H7 (cell line): ENCODE results near the gene CCDC142. TPM values are rescaled to one million over a fixed set of nuclear protein-coding genes. Genes with fewer than 3 reads are reported as not detected.
"Not testable (repeated sequence)": the region's sequence is repeated elsewhere in the genome, so short reads cannot be mapped to it uniquely, and the experiment has no call there.

Experiments
- DNase-seq: peaks from one replicate; pipeline ENCODE4 v3.0.0; 2012
- H3K27me3 ChIP-seq: 2 replicates; pipeline ENCODE4 v1.6.0; 2011; ENCODE audit warnings: mild to moderate bottlenecking, low read length; ENCODE audit not compliant: control insufficient read depth, insufficient read depth
- H3K36me3 ChIP-seq: replicated peaks from 2 replicates; pipeline ENCODE4 v1.5.1; 2011; ENCODE audit warnings: low read length; ENCODE audit not compliant: control insufficient read depth, insufficient read depth
- H3K4me3 ChIP-seq: 2 replicates; pipeline ENCODE4 v1.5.1; 2011; ENCODE audit warnings: low read depth, mild to moderate bottlenecking, control low read depth, low read length, moderate library complexity; ENCODE audit not compliant: insufficient read depth
- total RNA-seq: library from RNA; depleted of rRNA; stranded (reverse); fragments of >200 nt; shearing (Covaris generic); gene quantifications from 2 replicates; pipeline ENCODE4 v1.2.3, GENCODE V29; 2014

The CCDC142 gene
- total RNA-seq, 1 experiment from 2014 or later = 12.0 TPM

DNA sequence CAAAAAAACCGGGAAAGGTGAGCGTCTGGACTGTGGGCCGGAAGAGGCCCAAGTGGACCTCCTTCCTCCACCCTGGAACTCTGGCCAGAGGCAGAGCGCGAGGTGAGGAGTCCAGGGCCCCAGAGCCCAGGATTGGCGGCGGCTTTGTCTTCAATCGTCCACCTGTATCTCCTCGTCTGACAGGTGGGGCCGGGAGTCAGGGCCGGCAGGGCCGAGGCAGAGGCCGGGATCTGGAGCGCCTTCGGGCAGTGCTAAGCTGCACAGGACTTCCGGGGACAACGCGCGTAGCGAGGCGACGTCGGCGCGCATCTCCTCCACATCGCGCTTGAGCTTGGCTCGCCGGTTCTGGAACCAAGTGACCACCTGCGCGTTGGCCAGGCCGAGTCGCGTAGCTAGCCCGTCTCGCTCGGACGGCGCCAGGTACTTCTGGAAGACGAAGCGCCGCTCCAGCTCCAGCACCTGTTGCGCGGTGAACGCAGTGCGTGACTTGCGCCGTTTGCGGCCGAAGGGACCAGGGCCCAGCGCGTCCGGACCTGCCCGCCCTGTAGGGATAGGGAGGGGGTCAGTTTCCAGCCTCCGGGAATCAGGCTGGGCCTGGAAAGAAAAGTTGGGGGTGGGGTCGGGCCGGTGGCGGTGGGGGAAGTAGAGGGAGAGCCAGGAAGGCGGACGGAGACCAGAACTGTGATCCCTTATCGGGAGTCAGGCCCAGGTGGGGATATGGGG, 15.1 kb upstream of the CCDC142 start:
- H3K27me3 ChIP-seq = peaks cover 77% of the 10 kb centered on the region
- peaks cover 5% of the 10 kb centered on the region for H3K36me3 ChIP-seq
- DNase-seq = peak; percentile 84
- H3K4me3 ChIP-seq = peak overlapping the region; percentile 40

DNA sequence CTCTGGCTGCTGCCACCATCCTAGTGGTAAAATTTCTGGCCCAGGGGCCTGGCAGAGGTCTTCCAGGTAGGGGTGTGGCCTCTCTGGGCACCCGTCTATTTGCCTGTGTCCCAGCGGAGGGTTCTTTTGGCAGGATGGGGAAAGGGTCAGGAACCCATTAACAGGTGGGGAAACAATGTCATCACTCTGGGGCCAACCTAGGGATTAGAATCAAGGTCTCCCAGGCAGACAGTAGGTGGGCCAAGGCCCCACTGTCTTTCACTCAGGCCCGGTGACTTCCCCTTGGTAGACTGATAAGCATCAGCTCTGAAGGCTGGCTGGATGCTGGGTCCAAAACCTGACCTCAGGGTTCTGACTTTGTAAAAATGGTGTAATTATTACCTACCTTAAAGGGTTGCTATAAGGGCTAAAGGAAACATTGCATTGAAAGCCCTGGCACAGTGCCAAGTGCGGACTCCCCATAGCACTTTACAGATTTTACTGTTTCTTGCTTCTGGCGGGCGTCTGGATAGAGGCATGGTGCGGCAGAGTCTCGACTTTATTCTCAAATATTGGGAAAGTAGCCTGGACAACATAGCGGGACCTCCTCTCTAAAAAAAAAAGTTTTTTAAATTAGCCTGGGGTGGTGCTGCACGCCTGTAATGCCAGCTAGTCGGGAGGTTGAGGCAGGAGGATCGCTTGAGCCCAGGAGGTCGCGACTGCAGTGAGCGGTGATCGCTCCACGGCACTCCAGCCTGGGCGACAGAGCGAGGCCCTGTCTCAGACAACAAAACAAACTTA, 14.4 kb upstream of the CCDC142 start:
- Histone ChIP-seq H3K27me3 (peaks cover 70% of the 10 kb centered on the region), H3K36me3 (peaks cover 5% of the 10 kb centered on the region), H3K4me3 (peak overlapping the region; percentile 40; the same call in 1 of the 2 replicates)
- DNase-seq = no peak

DNA sequence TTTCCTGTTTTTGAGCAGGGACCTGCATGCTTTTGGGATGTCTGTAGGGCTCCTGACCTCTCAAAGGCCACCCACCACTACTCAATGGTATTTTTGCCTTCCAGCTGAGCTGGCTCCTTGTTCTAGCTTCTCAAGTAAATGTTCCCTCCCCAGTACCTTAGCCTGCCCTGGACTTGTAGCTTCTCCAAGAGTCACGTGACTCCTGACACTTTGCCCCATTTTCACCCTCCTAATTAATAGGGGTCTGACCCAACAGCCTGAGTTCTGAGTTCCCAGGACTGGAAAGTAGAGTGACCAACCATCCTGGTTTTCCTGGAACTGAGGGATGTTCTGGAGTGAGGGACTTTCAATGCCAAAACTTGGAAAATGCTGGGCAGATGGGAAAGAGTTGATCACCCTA, 12.6 kb upstream of the CCDC142 start:
- Histone ChIP-seq H3K4me3 (no peak overlapping the region), H3K36me3 (peaks cover 20% of the 10 kb centered on the region), H3K27me3 (peaks cover 52% of the 10 kb centered on the region)
- no peak for DNase-seq

DNA sequence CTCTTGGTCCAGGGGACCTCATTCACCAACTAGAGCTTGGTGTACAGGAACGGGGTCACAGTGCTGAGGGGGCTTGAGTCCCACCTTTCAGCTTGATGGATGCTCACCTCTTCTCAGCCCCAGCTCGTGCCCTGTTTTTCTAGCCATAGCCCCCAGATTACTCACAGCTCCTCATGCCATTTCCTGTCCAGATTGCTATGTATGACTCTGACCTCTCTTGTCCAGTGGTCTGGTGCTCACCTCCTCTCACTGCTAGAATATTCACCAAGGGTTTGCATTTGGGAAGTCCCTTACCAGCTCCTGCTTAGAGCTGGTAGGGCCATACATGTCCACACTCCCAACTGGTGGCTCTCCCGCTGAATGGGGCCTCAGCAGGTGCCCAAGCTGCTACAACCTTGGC, 10.7 kb upstream of the CCDC142 start:
- Histone ChIP-seq H3K36me3 (peaks cover 22% of the 10 kb centered on the region), H3K4me3 (no peak overlapping the region), H3K27me3 (peaks cover 34% of the 10 kb centered on the region)
- DNase-seq = no peak

DNA sequence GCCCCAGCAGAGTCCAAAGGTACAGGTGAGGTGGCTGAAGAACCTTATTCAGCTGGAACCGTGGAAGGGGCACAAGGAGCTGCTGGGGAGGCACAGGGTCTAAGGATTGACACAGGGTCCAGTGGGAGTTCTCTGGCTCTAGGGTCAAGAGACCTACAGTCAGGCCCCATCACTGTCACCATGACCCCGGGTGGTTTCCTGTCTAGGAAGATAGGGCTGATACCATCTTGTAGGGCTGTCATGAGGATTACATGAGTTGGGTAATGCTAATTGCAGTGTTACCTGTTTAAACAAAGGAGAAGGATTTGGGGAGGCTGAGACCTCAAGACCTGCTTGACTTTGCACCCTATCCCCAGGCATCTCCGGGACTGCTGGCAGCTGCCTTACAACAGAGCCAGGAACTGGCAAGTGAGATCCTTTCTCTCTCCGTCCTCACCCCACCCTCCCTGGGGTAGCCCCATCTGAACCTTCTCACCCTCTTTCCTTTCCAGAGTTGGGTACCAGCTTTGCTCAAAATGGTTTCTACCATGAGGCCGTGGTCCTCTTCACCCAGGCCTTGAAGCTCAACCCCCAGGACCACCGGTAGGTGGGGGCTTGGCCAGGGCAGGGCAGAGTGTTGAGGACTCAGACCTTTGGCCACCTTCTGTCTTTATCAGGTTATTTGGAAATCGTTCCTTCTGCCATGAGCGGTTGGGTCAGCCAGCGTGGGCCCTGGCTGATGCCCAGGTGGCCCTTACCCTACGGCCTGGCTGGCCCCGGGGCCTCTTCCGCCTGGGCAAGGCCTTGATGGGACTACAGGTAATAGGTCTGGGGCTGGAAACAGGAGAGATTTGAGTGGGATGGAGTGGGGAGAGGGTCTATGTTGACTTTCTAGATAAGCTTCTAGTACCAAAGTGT, 9.1 kb upstream of the CCDC142 start:
- no peak for DNase-seq
- Histone ChIP-seq H3K27me3 (peaks cover 17% of the 10 kb centered on the region), H3K36me3 (peaks cover 22% of the 10 kb centered on the region), H3K4me3 (no peak overlapping the region)

GRCh38 chr2:74489906-74490305, 7.1 kb upstream of the CCDC142 start:
- Histone ChIP-seq H3K27me3 (no peaks in the 10 kb centered on the region; the same call in 1 of the 2 replicates), H3K36me3 (peaks cover 22% of the 10 kb centered on the region)

DNA sequence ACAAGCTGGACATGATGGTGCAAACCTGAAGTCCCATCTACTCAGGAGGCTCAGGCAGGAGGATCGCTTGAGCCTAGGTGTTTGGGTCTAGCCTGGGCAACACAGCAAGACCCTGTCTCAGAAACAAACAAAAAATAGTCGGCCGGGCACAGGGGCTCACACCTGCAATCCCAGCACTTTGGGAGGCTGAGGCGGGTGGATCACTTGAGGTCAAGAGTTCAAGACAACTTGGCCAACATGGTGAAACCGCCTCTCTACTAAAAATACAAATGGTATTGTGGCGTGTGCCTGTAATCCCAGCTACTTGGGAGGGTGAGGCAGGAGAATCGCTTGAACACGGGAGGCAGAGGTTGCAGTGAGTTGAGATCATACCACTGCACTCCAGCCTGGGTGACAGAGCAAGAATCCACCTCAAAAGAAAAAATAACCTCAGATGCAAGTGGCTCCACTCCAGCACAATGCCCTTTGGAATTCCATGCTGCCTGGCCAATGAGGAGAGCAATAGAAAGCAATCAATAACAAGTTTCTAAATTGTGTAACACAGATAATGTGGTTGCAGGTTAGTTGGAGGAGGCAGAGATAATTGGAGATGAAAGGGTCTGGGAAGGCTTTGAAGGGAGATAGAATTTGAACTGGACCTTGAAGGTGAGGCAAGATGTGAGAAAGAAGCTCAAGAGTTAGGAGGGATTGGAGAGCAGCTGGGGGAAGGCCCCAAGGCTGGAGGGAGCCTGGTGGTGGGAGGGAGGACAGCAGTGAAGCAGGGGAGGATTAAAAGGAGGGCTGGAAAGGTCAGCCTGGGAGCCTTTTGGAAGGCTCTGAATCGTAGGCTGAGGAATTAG, 6.1 kb upstream of the CCDC142 start:
- no peak overlapping the region for H3K4me3 ChIP-seq

More at GRCh38 chr2:74489906-74490305, 7.1 kb upstream of the CCDC142 start:
- no peak for DNase-seq
- H3K4me3 ChIP-seq = no peak overlapping the region

DNA sequence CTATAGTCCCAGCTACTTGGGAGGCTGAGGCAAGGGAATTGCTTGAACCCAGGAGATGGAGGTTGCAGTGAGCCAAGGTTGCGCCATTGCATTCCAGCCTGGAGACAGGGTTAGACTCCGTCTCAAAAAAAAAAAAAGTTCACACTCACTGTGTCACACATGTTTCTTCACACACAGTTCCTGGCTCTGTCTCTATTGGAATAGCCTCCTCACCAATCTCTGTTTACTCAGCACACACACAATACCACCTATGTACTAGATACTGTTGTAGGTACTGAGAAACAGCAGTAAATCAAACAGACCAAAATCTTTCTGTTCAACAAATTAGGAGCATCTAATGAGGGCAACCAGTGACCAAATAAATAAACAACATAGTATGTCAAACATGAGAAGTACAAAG, 3.3 kb upstream of the CCDC142 start:
- H3K27me3 ChIP-seq = no peaks in the 10 kb centered on the region; the same call in 1 of the 2 replicates
- DNase-seq = no peak
- no peak overlapping the region for H3K4me3 ChIP-seq
- peaks cover 11% of the 10 kb centered on the region for H3K36me3 ChIP-seq

More for the DNA sequence above, 6.1 kb upstream of the CCDC142 start:
- Histone ChIP-seq H3K36me3 (peaks cover 22% of the 10 kb centered on the region), H3K27me3 (no peaks in the 10 kb centered on the region)
- DNase-seq = no peak

DNA sequence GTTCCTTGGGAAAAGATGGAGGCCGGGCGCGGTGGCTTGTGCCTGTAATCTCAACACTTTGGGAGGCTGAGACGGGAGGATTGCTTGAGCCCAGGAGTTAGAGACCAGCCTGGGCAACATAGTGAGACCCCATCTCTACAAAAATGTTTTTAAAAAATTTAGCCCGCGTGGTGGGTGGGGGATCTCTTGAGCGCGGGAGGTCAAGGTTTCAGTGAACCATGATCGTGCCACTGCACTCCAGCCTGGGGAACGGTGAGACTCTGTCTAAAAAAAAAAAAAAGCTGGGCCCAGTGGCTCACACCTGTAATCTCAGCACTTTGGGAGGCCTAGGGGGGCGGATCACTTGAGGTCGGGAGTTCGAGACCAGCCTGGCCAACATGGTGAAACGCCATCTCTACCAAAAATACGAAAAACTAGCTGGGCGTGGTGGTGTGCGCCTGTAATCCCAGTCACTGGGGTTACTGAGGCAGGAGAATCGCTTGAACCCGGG, 922 bp upstream of the CCDC142 start:
- H3K4me3 ChIP-seq = peak overlapping the region; percentile 93
- not testable (repeated sequence) for H3K27me3 ChIP-seq, DNase-seq, H3K36me3 ChIP-seq

DNA sequence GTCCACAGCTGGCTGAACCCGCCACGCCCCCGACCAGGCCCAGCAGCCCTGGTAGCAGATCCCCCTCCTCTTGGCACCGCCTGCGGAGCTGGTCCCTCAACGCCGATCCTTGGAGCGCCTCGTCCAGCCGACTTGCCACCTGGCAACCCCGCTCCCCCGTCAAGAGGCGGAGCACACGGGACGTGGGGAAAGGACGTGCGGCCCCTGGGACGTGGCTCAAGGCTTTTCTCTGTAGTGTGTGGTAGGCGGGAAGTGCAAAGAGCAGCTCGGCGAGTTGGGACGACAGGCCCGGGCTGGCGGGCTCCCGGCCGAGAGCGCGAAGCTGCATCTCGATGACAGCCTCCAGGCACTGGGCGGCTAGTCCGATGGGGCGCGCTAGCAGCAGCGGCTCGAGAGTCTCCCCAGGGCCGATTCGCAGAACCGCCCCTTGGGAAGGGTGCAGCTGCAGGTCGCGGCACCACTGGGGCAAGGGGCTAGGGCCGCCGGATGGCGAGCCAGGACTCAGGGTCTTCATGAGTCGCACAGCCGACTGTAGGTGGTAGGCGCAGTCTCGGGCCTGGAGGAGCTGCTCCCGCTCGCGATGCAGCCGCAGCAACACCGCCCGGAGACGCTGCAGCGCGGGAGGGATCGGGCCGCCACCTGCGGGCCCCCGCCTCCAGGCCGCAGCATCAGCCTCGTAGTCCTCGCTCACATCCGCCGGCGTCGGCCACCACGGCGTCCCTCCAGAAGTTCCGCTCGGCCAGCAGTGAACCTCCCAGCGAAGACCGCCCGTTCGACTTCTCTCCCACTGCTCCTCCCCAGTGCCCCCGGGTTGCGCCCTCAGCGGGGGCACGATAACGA, 617 bp downstream of the CCDC142 start:
- DNase-seq = peak; percentile 83

DNA sequence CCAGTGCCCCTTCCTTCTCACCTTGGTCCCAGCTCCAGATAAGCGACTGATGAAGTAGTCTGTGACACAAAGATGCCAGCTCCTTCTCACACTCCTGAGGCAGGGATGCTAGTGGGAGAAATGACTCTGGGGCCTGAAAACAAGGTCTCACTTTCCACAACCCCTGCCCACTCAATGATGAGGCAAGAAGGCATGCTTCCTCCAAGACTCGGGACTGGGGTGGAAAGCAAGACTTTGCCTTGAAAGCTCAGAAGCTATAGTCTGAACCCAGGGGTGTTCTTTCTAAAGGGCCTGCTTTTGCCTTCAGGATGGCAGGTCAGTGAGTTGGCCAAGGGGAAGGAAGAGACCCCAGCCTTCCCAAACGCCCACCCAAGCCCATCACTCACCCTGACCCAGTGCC, 1.4 kb downstream of the CCDC142 start:
- Histone ChIP-seq H3K36me3 (peaks cover 7% of the 10 kb centered on the region), H3K27me3 (no peaks in the 10 kb centered on the region; the same call in 1 of the 2 replicates), H3K4me3 (peak overlapping the region; percentile 93)
- DNase-seq = no peak

More for the DNA sequence above, 617 bp downstream of the CCDC142 start:
- H3K36me3 ChIP-seq = peaks cover 7% of the 10 kb centered on the region
- no peaks in the 10 kb centered on the region; the same call in 1 of the 2 replicates for H3K27me3 ChIP-seq
- peak overlapping the region; percentile 93 for H3K4me3 ChIP-seq

DNA sequence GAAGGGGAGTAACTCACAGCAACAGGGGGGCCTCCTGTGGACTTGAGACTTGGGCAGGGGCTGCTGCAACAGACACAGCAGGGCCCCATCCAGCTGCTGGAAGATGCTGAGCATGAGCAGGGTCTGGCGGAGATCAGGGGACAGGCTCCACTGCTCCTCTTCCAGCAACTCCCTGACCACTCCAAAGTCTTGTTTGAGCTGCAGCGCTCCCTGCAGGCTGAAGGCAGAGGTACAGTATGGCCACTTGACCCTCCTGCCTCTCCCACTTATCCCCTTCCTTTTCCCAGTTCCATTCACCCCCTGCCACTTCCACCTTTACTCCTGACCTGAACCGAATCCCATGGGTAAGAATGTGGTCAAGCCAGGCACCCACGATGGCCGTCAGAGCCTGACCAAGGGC, 7.9 kb downstream of the CCDC142 start:
- no peak overlapping the region for H3K4me3 ChIP-seq
- H3K36me3 ChIP-seq = peaks cover 8% of the 10 kb centered on the region
- no peaks in the 10 kb centered on the region for H3K27me3 ChIP-seq
- DNase-seq = peak; percentile 68

DNA sequence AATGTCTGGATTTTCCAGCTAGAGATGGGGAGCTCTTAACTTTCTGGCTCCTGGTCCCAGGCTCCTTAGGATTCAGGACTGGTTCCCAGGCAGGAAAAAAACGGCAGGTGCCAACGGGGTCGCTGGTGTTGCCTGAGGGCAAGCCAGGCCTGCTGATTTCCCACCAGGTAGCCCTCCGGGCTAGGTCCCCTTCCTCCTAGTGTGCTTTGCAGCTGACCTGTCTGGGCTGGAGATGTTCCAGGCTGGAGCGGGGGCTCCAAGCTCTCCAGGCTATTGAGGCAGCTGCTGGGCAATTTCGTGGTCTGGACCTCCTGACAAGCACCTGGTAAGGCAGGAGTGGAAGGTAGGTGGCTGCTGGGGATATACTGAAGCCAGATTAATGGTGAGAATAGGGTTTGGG, 8.3 kb downstream of the CCDC142 start:
- no peaks in the 10 kb centered on the region for H3K27me3 ChIP-seq
- H3K36me3 ChIP-seq = peaks cover 8% of the 10 kb centered on the region
- DNase-seq = no peak
- H3K4me3 ChIP-seq = no peak overlapping the region
